Hematopoietic multipotent progenitor cell treated with erythropoietin and hydrocortisone succinate and interleukin-3 and kit ligand, for 4 days (in vitro differentiated cells): ENCODE data around the gene TSSK3.

Experiments used
- DNase-seq: peaks from one replicate; pipeline ENCODE4 v3.0.0-alpha.2; 2015

TSSK3 gene

GRCh38 chr1:32362474-32363313 lies at the start of gene TSSK3, which contains the start of gene FAM229A:
TSSK3 (plus strand) TSS chr1:32362539; CDS start chr1:32362702, 163 bp downstream.
FAM229A (minus strand) TSS chr1:32362485; CDS start chr1:32362091, 394 bp downstream.
- DNase-seq, result no peak

GRCh38 chr1:32316903-32317277 lies 45.4 kb upstream of the TSSK3 start:
- no peak for DNase-seq

GRCh38 chr1:32318127-32318869 lies 44.0 kb upstream of the TSSK3 start:
- DNase-seq, result no peak

GRCh38 chr1:32321712-32322291 lies 40.5 kb upstream of the TSSK3 start:
- DNase-seq, result peak; percentile 58

GRCh38 chr1:32327204-32327603 lies 35.1 kb upstream of the TSSK3 start:
- DNase-seq, result no peak

GRCh38 chr1:32329931-32330466 lies 32.3 kb upstream of the TSSK3 start:
- no peak for DNase-seq

- no peak for DNase-seq
These were observed 31.7 kb upstream of the TSSK3 start for GRCh38 chr1:32330558-32331151.

- no peak for DNase-seq
These were observed 30.8 kb upstream of the TSSK3 start for GRCh38 chr1:32331549-32331948.

GRCh38 chr1:32332290-32333079 lies 29.9 kb upstream of the TSSK3 start:
- no peak for DNase-seq

GRCh38 chr1:32333251-32333963 lies 28.9 kb upstream of the TSSK3 start:
- no peak for DNase-seq

GRCh38 chr1:32334274-32334861 lies 28.0 kb upstream of the TSSK3 start:
- DNase-seq, result no peak

- DNase-seq, result peak; percentile 81
These were observed 27.3 kb upstream of the TSSK3 start for GRCh38 chr1:32334864-32335534.

GRCh38 chr1:32335535-32335789 lies 26.9 kb upstream of the TSSK3 start:
- no peak for DNase-seq

GRCh38 chr1:32335790-32336590 lies 26.3 kb upstream of the TSSK3 start, which contains the start of gene MARCKSL1:
MARCKSL1 (minus strand) TSS chr1:32336233; CDS start chr1:32336033, 200 bp downstream.
- DNase-seq, result peak; percentile 91

- DNase-seq, result no peak
These were observed 25.8 kb upstream of the TSSK3 start for GRCh38 chr1:32336591-32336932.

- peak; percentile 92 for DNase-seq
These were observed 25.2 kb upstream of the TSSK3 start for GRCh38 chr1:32336963-32337675.

GRCh38 chr1:32337855-32338636 lies 24.3 kb upstream of the TSSK3 start:
- peak; percentile 75 for DNase-seq

GRCh38 chr1:32338637-32339145 lies 23.6 kb upstream of the TSSK3 start:
- no peak for DNase-seq
